Breast epithelium (tissue), 4 donors: ENCODE measurements around the gene SOCS3. TPM values are rescaled to one million over a fixed set of nuclear protein-coding genes. Genes with fewer than 3 reads are reported as not detected.

ENCODE experiments used
- DNase-seq, 2 donors: peaks; one replicate each; pipeline ENCODE4 v3.0.0-alpha.2; 2019; ENCODE audit warnings: low spot score in 2 of 2
- H3K27ac ChIP-seq, 2 donors: fragments of 200-600 bp; sonication (generic) in 1 of 2; one replicate each; pipeline ENCODE4 v1.5.1; 2016 to 2019; ENCODE audit warnings: mild to moderate bottlenecking in 1 of 2
- H3K27me3 ChIP-seq, 2 donors: fragments of 200-600 bp; sonication (generic) in 1 of 2; one replicate each; pipeline versions ENCODE4 v1.5.1 to v1.6.0; 2017 to 2019; ENCODE audit warnings: control low read depth in 1 of 2, mild to moderate bottlenecking in 1 of 2
- H3K36me3 ChIP-seq: fragments of 200-600 bp; one replicate; pipeline ENCODE4 v1.5.1; 2019
- H3K4me1 ChIP-seq, 2 donors: fragments of 200-600 bp; sonication (generic); one replicate each; pipeline ENCODE4 v1.5.1; 2016 to 2019; ENCODE audit warnings: control low read depth in 1 of 2
- H3K4me3 ChIP-seq, 3 donors: fragments of 200-600 bp; sonication (generic); 1 replicate in 2 of 3; 2 replicates in 1 of 3; pipeline ENCODE4 v1.5.1; 2016 to 2019; ENCODE audit warnings: mild to moderate bottlenecking in 3 of 3, moderate library complexity in 2 of 3
- H3K9me3 ChIP-seq, 2 donors: fragments of 200-600 bp; sonication (generic) in 1 of 2; one replicate each; pipeline ENCODE4 v1.5.1; 2016 to 2019; ENCODE audit warnings: control low read depth in 1 of 2
- CTCF ChIP-seq, 3 donors: fragments of 450-650 bp; IDR thresholded peaks; one replicate each; pipeline ENCODE4 v1.5.1; 2016 to 2017; ENCODE audit warnings: antibody characterized with exemption in 3 of 3, mild to moderate bottlenecking in 3 of 3, moderate library complexity in 3 of 3
- POLR2A ChIP-seq: fragments of 450-650 bp; IDR thresholded peaks from one replicate; pipeline ENCODE4 v1.6.1; 2016; ENCODE audit warnings: antibody characterized with exemption, mild to moderate bottlenecking, moderate library complexity
- POLR2AphosphoS5 ChIP-seq, 3 donors: sonication (generic); formaldehyde crosslinking; IDR thresholded peaks; one replicate each; pipeline ENCODE4 v1.6.1; 2017; ENCODE audit warnings: antibody characterized with exemption in 3 of 3
- intact Hi-C: fragments of 100-400 bp; cut with DNase I; formaldehyde crosslinking; loops from one replicate; pipeline ENCODE4 v1.15.1; 2023; ENCODE audit warnings: low total_unique reads
- total RNA-seq, 3 donors: library from RNA; depleted of rRNA; stranded (reverse); fragments of >200 nt; gene quantifications; one replicate each; pipeline ENCODE4 v1.1.0, GENCODE V29; 2016

Gene SOCS3
- total RNA-seq, 3 donors from 2014 or later, result 58.1 to 190 (median 76.4) TPM

- no peaks in the 10 kb centered on the region for H3K27me3 ChIP-seq
- DNase-seq, result no peak
- intact Hi-C loops, result no loop called here
- TF ChIP-seq POLR2AphosphoS5 (IDR thresholded peaks at IDR 0.05) (peak in 1 of 3 donors; percentile 15), CTCF (IDR thresholded peaks at IDR 0.05) (no peak)
- H3K9me3 ChIP-seq, result no peaks in the 10 kb centered on the region
- peak overlapping the region; percentile 76 to 100 (median 95) for H3K4me3 ChIP-seq
- H3K4me1 ChIP-seq, result peaks cover 4 to 8% of the 10 kb centered on the region in 2 donors
- peak overlapping the region; percentile 91 to 94 for H3K27ac ChIP-seq
- H3K36me3 ChIP-seq, result no peaks in the 10 kb centered on the region
Observed at GRCh38 chr17:78359321-78359996, 418 bp downstream of the SOCS3 start.

- TF ChIP-seq POLR2A, result no peak
- no peak for TF ChIP-seq CTCF (IDR thresholded peaks at IDR 0.05)
- no peak for TF ChIP-seq POLR2AphosphoS5 (IDR thresholded peaks at IDR 0.05)
- Histone ChIP-seq H3K27me3 (no peaks in the 10 kb centered on the region), H3K9me3 (no peaks in the 10 kb centered on the region), H3K4me1 (peaks cover 4 to 8% of the 10 kb centered on the region in 2 donors), H3K27ac (peak overlapping the region; percentile 91 to 94), H3K36me3 (no peaks in the 10 kb centered on the region), H3K4me3 (peak overlapping the region; percentile 76 to 100 (median 95))
- intact Hi-C loops, result no loop called here
- DNase-seq, result no peak
Observed at GRCh38 chr17:78358538-78359320, 1.1 kb downstream of the SOCS3 start.

- H3K4me1 ChIP-seq, result peaks cover 8 to 12% of the 10 kb centered on the region in 2 donors
- H3K27ac ChIP-seq, result peak overlapping the region; percentile 91 to 94
- no peak for DNase-seq
- peak overlapping the region; percentile 76 to 100 (median 95) for H3K4me3 ChIP-seq
- intact Hi-C loops, result no loop called here
- TF ChIP-seq POLR2AphosphoS5 (IDR thresholded peaks at IDR 0.05) (peak in 1 of 3 donors; percentile 6), CTCF (IDR thresholded peaks at IDR 0.05) (no peak), POLR2A (no peak)
- H3K9me3 ChIP-seq, result no peaks in the 10 kb centered on the region
- no peaks in the 10 kb centered on the region for H3K36me3 ChIP-seq
- H3K27me3 ChIP-seq, result no peaks in the 10 kb centered on the region
Observed at GRCh38 chr17:78357672-78358537, 2.0 kb downstream of the SOCS3 start.

GRCh38 chr17:78357177-78357586 is 2.7 kb downstream of the SOCS3 start:
- Histone ChIP-seq H3K9me3 (no peaks in the 10 kb centered on the region), H3K4me3 (peak overlapping the region; percentile 76 to 100 (median 95)), H3K27me3 (no peaks in the 10 kb centered on the region), H3K36me3 (no peaks in the 10 kb centered on the region), H3K27ac (peak overlapping the region; percentile 91 to 94), H3K4me1 (peaks cover 12 to 17% of the 10 kb centered on the region in 2 donors)
- intact Hi-C loops, result no loop called here
- DNase-seq, result no peak
- TF ChIP-seq CTCF (IDR thresholded peaks at IDR 0.05) (no peak), POLR2A (peak; percentile 12), POLR2AphosphoS5 (IDR thresholded peaks at IDR 0.05) (peak in 1 of 3 donors; percentile 79)
